HT1080 (cell line): ENCODE data around the gene RRN3. TPM values are rescaled to one million over a fixed set of nuclear protein-coding genes. Genes with fewer than 3 reads are reported as not detected.
"Not testable (repeated sequence)": the region's sequence is repeated elsewhere in the genome, so short reads cannot be mapped to it uniquely, and the experiment has no call there.

ENCODE experiments used
- DNase-seq: peaks from one replicate; pipeline ENCODE4 v3.0.0-alpha.2; 2015; ENCODE audit warnings: low read depth
- total RNA-seq: library from RNA; depleted of rRNA; stranded (reverse); fragments of >200 nt; shearing (Covaris generic); gene quantifications from 2 replicates; pipeline ENCODE4 v1.2.3, GENCODE V29; 2014

RRN3 gene
- total RNA-seq, 1 experiment from 2014 or later: 45.4 TPM

DNA sequence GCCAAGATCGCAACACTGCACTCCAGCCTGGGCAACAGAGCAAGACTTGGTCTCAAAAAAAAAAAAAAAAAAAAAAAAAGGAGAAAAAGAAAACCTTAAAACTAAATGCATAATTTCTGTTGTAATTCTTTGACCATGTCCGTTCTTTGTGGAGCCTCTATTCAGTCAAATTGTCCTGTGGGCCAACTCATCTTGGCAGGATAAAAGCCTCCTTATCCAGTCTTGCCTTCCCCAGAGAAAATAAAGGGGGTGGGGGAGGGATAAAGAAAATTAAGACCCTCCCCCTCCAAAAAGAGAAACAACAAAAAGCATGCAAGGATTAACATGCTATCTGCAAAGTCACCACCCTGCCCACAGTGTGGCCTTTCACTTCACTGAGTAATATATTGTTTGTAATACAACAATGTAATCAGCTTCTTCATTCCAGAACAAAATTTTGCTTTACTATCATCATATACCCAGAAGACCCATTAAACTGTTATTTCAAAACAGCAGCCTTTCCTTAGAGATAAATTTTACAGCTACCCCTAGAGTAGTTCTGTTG lies 5.4 kb upstream of the RRN3 start:
- not testable (repeated sequence) for DNase-seq

DNA sequence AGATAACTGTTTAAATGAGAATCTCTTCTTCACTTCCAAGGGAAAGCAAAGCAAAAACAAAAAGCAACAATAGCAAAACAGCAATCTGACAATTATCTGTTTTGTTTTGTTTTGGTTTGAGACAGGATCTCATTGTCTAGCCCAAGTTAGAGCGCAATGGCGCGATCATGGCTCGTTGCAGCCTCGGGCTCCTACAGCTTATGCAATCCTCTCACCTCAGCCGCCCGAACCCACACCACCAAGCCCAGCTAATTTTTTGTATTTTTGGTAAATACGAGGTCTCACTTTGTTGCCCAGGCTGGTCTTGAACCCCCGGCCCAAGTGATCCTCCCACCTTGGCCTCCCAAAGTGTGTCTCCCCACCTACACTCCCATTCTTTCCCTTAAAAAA lies 2.5 kb upstream of the RRN3 start:
- not testable (repeated sequence) for DNase-seq

DNA sequence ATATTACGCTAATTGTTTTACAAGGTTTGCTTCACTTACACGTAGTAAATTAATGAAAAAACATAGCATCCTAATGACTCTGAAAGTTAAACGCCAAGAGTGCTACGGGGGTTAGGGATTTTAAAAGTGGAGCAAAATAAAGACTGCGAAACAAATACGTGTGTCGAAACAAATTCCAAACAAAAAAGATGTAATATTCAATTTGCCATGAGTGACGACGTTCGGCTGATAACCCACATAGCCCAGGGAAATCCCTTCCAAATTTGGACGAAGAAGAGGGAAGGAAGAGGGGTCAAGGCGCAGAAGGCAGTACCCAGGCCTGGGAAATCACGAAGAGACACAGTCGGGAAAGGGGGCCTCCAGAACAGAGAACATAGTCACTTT lies 509 bp downstream of the RRN3 start:
- DNase-seq: not testable (repeated sequence)

DNA sequence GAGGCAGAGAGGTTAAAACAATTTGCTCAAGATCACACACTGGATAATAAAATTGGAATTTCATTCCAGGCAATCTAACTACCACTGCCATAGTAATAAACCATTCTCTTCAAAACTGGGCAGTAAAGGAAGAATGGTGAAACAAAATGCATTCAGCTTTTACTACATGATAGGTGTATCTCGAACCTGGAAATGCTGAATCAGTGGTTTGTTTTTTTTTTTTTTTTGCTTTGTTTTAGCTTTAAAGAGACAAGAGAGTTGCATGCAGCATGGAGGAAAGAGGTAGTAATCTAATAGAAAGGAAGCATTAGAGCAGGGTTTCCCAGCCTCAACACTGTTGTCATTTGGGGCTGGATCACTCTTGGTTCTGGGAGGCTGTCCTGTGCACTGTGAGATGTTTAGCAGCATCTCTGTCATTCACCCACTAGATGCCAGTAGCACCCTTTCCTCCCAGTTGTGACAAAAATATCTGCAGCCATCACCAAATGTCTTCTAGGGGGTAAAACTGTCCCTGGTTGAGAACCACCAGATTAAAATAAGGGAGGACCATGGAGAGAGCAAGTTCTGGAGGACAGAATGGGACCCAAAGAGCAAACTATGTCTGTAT lies 3.3 kb downstream of the RRN3 start:
- not testable (repeated sequence) for DNase-seq

DNA sequence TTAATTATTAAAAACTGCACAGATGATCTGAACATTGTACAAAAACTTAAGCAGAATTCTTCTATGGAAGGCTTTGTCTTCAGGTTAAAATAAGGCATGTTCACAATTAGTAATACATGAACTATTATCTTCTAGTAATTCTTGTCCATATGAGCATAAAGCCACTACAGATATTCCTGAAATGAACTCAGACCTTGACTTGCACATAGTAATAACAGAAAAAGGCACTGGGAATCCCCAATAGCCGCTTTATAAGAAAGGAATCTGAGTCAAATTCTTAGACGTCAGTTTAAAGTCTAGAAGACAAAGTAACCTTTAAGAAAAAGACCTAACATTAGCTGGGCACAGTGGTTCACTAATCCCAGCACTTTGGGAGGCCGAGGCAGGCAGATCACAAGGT lies 11.3 kb downstream of the RRN3 start:
- not testable (repeated sequence) for DNase-seq

DNA sequence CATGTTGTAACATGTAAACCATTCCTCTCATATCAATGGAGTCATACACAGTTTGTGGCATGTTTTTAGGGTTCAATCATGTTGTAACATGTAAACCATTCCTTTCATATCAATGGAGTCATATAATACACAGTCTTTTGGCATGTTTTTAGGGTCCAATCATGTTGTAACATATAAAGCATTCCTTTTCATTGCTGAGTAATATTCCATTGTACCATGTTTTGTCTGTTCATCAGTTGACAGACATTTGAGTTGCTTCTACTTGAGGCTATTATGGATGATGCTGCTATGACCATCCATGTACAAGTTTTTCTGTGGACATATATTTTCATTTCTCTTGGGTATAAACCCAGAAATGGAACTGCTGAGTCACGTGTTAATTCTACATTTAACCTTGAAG lies 13.2 kb downstream of the RRN3 start:
- not testable (repeated sequence) for DNase-seq

DNA sequence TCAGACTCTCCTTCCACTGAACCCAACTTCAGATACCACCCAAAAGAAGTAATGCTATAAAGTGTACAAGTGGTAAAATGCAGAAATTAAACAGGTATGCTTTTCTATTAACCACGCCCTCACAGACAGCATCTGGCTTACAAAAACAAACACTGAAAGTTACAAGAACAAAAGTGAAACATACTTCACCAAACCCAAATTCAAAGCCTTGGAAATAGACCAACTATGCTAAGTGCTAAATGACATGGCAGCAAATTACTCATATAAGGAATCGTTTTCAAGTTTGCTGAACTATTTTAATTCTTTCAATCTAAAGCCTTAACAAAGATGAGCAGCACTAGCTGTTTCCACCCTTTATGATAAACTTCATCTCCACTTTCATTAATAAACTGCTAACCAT lies 17.9 kb downstream of the RRN3 start:
- not testable (repeated sequence) for DNase-seq

DNA sequence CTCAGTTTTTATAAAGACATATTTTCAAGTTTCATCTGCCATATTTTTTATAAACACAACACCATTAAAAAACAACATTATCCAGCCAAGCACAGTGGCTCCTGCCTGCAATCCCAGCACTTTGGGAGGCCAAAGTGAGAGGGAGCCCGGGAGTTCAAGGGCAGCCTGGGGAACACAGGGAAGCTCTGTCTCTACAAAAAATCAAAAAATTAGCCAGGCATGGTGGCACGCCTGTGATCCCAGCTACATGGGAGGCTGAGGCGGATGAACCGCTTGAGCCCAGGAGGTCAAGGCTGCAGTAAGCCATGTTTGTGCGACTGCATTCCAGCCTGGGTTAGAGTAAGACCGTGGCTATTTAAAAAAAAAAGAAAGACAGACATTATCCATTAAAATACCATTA lies 21.0 kb downstream of the RRN3 start:
- DNase-seq: no peak

DNA sequence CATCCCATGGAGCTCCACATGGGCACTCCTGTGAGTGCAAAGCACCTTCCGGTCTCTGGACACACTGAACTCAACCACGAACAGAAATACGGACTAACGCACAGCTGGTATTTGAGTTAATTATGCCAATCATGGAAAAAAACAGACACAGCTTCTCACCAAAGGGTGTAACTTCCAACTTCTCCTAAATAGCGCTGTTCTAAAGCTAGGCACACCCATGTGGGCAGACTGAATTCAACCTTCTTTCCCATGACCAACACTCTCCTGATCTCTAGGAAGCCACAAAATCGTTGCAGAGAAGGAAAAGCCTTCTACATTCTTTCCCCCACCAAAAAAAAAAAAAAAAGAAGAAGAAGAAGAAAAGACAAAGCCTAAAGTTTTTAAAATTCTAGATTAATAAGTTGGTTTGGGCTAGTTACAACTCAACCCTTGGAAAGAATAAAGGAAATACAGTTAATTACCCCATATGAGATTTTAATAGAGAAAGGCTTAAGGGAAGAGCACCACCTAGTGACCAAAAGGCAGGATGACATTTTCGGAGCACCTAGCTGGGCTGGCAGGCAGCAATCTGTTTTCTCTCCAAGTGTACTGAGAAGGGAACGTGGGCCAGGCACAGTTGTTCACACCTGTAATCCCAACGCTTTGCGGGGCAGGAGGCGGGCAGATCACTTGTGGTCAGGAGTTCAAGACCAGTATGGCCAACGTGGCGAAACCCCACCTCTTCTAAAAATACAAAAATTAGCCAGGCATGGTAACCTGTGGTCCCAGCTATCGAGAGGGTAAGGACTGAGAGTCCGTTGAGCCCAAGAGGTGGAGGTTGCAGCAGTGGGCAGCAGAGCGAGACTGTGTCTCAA lies 21.9 kb downstream of the RRN3 start:
- DNase-seq: not testable (repeated sequence)

DNA sequence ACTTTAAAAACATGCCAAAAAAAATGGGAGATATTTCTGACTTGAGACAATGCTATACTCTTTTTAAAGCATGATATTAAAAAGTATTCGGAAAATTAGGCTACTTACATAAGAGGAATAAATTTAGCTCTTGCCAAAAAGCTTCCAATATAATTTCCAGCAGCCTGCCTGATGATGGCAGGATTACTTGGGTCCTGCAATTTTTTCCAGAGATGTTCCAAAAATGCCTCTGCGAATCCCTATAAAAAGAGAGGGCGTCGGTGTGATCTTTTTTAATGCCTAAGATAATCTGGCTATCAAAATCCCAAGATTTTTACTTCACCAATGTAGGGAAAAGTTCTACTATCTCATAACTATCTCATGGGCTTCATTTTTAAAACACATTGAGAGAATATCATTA lies 23.1 kb downstream of the RRN3 start:
- DNase-seq: not testable (repeated sequence)

DNA sequence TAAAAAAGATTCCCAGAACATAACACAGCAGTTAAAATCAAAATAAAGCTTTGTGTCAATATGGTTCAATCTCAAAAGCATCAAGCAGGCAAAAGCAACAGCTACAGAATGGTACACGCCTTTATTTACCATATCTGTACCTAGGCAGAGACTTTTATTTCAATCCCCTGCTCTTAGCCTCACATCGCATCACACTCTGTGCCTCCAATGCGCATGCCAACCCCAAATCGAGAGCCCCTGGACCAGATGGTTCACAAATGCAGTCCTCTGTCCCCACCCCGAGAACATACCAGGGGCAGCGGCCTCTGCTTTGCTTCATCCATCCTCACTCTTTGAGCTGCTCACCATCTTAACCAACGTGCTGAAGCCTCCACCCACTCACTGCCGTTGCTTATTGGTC lies 27.4 kb downstream of the RRN3 start:
- not testable (repeated sequence) for DNase-seq

DNA sequence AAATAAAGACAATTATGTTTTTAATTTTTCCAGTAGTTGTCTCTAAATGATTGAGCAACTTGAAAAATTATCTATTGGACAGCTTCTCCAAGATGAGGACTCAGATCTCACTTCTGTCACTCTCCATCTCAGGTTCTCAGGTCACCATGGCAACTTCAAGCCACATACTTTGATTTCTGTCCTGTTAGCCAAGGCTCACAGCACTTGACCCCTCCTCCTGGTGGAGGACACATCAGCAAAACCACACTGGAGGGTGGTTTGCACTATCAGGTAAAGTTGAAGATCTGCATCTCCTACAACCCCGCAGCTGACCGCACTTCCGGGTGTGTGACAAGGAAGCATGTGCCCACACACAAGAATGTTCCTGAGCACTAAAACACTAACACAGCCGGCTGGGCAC lies 28.1 kb downstream of the RRN3 start:
- DNase-seq: not testable (repeated sequence)

DNA sequence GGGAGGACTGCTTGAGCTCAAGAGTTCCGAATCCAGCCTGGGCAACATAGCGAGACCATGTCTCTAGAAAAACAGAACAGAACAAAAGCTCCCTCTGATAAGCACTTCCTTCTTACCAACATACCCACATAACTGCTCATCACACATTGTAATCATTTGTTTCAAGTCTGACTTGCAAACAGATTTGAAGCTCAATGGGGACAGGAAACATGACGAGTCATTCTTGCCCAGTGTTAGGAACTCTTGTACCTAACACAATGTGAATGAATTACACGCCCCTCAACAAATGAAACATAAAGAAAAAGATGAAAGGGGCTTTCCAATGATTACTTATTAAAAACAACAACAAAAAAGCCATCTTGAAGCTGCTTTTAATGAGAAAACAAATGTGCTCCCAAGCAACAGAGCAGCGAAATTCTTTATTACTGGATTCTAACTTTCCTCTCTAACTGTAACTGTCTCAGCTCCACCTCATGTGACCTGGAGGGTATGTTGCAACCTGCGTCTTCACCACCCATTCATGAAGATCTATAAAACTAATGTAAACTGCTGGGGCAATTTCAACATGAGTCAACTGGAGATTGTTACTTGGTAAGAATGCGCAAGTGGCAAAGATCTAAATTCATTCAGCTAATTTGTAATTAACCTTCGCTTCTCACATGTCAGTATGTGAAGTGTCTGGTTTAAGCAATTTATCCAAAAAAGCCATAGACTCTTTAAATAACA lies 31.8 kb downstream of the RRN3 start:
- DNase-seq: peak; percentile 68

DNA sequence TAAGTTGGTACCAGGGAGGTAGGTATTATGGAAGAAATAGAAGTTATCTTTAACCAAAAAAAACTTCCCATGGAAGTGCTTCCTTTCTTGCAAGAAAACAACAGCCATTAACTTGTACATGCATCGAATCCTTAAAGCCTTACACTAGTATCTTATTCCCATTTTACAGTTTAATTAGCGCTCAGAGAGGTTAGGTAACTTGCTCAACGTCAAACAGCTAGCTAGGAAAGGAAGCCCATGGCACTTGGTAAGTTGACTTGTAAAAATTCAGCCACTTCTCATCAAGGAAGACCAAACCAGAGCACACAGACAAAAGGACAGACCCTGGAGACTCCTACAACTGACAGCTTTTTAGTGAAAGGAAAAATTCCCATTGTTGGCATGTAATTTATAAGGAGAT lies 34.7 kb downstream of the RRN3 start:
- no peak for DNase-seq

DNA sequence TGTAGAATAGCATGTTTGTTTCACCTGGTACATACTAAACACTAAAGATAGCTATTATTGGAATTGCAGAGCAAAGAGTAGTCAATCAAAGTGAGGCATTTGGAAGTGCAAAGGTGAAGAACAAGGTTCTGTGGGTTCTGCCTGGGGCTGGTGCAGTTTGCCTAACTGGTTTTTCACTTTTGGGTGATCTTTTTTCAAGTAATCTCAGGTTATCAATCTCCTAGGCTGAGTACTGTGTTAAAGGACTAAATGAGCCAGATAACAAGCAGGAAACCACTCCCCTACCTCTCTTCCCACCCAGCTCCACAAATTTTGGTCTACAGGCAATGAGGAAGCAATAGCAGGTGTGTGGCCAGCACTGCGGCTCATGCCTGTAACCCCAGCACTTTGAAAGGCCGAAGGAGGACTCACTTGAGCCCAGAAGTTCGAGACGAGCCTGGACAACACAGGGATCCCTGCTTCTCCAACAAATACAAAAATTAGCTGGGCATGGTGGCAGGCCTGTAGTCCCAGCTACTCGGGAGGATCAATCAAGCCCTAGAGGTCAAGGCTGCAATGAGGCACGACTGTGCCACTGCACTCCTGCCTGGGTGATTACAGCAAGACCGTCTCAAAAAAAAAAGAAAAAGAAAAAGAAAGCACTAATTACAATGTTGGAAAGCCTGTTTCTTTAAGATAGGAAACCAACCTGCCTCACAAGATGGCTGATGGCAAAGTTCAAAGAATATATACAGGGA lies 36.2 kb downstream of the RRN3 start:
- no peak for DNase-seq

DNA sequence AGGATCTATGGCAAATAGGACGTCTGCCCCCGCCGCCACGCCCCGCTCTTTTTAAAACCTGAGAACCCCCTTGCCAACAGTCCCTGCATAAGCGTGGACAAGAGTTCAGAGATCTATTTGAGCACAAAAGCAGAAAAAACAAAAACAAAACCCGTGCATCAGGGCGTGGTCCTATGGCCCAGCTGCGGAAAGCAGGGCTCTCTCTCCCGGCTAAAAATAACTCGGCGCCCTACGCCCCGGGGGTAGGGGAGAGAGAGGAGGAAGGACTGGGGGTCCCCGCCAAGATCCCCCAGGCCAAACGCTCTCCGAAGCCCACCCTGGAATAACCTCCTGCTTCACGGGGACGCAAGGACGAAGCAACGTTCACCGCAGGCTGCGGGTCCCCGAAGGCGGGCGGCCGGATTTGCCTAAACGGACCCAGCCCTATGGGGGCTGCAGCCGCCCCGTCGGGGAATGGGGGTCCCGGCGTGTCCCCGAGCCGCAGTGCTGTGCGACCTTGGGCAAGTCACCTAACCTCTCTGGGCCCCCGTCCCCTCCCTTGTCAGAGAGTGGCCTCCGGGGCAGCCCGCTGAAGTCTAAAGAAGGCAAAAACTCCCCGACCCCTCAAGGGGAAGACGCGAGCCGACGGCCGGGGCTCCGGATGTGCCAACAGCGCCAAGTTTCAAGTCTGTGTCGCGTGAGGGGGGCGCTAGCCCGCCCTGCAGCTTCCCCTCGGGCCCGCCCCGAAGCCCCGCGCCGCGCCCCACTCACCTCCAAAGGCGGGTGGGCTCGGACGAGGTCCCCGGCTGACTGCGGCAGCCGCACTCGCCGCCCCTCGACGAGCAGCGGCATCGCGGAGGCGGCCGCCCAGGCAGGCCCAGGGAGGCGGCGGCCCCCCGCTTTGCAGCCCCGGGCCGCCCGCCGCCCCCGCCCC lies 38.7 kb downstream of the RRN3 start:
- peak; percentile 44 for DNase-seq

DNA sequence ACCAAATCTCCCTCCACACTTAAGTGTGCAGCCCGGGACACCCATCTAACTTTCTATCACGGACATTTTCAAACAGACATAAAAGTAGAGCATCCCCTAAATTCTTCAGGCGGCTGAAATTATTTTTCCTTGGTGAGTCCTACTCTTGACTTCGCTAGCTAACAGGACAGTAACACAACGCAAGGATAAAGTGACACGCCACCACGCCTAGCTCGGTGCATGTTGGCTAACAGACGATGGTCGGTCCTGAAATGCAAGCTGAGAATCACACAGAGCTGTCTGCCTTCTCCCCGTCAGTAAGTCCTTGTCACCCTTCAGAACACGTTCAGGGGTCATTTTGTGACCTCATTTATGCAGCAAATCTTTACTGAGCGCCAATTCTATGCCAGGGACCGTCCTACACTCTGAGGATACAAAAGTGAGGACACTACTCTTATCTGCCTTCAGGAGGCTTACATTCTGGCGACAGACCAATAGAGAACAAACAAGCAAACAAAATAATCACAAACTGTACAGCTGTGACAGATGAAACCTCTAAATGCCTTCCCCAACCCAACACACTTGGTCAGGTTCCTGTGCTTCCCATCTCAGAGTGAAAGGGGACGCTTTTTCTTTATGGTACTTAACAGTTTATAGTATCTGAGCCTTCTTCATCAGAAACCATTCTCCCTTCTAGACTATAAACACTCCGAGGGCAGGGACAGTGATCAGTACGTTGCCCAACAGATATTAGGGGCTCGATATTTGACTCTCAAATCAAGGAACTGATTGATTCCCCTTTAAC lies 39.5 kb downstream of the RRN3 start:
- DNase-seq: no peak

DNA sequence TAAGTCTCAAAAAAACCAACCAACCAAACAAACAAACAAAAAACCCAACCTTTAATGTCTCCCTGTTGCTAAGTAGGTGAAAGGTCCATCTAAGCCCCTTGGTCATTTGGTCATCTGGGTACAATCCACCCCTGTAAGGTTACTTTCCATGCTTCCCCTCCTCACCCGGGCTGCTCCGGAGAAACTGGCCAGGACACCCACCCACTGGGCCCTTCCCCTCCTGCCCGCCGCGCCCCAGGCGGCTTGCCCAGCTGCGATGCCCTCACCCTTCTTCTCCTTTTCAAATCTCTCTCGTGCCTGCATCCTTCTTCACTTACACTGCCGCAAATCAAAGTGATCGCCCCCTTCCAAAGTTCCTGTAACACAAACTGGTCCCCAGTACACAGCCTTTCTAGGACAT lies 40.2 kb downstream of the RRN3 start:
- no peak for DNase-seq

DNA sequence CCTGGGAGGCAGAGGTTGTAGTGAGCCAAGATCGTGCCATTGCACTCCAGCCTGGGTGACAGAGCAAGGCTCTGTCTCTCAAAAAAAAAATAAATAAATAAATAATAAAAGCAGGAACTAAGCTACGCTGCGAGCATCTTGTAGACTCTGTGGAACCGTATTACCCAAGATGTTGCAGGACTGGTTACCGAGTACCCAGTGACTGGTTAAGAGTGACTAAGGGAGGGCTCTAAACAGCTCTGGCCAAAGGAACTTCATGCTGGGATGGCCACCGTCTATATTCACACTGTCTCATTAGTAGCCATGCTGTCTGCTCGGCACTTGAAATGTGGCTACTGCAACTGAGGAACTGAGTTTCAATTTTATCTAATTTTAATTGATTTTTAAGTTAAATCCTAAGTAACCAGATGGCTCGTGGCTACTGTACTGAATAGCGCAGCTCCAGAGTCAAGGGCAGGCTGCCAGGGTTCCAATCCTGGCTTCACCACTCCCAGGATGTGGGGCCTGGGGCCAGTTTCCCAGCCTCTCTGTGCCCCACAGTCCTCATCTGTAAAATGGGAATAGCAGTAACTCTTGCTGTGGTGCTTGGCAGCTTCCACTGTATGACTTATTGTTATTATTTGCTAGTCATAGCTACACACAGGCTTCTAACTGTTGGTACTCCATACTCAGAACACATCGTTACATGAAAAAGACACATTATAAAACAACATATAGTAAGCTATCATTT lies 41.2 kb downstream of the RRN3 start:
- DNase-seq: no peak
